COLO668 (cell line): Measurements from ENCODE around the gene SSTR3.

Source experiments
- DNase-seq: peaks from one replicate; lab custom pipeline; 2025; ENCODE audit not compliant: unreplicated experiment; lab: John Stamatoyannopoulos, UW

The SSTR3 gene

DNA sequence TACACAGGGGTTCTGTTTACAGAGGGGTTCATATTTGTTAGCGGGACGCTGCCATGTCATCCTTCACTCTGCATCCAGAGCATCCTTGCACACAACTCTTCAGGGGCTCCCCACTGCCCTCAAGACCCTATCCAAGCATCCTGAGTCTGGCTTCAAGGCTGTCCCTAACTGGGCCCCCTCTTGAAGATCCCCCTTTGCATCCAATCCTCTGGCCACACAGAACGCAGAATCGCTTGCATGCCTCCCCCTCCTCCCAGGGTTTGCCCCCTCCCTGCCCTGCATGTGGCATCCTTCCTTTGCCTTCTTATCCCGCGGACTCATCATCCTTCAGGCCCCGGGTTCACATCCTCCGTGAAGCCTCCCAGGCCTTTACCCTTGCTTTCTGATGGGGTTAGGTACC is 42.9 kb downstream of the SSTR3 start:
- no peak for DNase-seq

DNA sequence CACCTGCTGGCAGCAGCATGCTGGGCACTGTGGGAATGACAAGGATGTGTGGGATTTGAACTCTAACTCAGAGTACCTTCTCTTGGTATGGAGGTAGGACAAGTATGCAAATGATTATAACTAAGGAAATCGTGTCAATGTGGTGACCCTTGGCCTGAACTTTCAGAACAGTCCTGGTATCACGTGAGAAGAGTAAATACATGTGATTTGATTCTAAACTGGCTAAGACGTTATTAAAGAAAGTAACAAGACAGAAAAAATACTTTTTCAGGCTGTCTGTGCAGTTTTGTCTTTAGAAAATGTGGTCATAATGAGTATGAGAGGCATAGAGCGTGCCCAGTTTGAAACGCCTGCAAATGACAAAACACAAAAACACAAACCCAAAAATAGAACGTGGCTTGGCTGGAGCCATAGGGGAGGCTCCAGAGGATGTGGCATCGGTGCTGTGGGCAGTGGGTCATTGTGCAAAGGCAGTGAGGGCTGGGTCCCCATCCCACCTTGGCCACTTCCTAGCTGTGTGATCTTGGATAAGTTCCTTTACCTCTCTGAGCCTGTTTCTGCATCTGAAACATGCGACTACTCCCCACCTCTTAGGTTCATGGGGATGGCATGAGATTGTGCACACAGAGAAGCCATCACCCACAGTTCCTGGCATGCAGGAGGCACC is 44.2 kb downstream of the SSTR3 start:
- no peak for DNase-seq

- no peak for DNase-seq
These were observed 44.9 kb downstream of the SSTR3 start for GRCh38 chr22:37167176-37167980.

- DNase-seq: peak; percentile 53
These were observed 45.6 kb downstream of the SSTR3 start for GRCh38 chr22:37166675-37167066.

DNA sequence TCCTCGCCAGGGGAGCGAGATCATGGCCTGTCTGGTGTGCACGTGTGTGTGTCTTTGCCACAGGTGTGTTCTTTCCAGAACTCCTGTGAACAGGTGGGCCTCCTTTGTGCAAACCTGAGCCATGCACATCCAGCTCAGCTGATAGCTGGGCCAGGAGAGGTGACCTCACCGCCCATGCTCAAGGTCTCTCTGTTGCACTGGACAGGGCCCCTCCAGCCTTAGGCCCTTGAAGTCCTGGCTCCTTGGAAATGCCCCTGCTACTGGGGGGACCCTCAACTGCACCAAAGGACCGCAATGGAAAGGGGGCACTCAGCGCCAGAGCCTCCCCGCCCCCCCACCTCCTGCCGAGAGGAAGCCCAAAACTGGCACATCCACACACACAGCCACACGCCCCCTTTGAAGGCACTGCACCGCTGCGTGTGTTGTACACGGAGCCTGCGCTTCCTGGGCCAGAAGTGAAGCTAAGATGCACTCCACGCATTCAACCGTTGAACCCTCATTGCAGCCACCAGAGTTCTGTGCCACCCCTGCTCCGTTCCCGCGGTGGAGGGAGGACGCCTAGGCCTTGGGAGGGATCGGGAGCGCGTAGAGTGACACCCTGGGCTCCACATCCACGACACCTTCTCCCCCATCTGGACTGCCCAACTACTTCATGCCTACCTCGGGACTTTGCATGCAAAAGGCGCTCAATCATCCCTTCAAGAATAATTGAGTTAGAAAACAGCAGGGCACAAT is 46.2 kb downstream of the SSTR3 start:
- no peak for DNase-seq

DNA sequence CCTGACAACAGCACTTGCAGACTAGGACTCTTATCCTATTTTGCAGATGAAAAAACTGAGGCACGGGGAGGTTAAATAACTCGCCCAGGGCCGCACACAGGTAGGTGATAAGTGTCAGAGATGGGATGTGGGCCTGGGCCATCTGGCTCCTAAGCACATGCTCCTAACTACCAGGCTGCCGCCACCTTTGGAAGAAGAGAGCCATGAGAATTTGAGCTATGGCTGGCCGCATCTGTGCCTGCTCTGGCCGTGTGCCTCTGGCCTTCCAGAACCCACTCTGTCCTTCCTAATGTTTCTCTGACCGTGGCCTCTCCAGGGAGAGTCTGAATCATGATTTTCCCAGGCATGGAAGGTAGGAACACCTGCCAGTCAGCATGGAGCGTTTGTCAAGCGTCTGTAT is 47.2 kb downstream of the SSTR3 start:
- DNase-seq: no peak

GRCh38 chr22:37164505-37164887 is 47.8 kb downstream of the SSTR3 start:
- DNase-seq: no peak

DNA sequence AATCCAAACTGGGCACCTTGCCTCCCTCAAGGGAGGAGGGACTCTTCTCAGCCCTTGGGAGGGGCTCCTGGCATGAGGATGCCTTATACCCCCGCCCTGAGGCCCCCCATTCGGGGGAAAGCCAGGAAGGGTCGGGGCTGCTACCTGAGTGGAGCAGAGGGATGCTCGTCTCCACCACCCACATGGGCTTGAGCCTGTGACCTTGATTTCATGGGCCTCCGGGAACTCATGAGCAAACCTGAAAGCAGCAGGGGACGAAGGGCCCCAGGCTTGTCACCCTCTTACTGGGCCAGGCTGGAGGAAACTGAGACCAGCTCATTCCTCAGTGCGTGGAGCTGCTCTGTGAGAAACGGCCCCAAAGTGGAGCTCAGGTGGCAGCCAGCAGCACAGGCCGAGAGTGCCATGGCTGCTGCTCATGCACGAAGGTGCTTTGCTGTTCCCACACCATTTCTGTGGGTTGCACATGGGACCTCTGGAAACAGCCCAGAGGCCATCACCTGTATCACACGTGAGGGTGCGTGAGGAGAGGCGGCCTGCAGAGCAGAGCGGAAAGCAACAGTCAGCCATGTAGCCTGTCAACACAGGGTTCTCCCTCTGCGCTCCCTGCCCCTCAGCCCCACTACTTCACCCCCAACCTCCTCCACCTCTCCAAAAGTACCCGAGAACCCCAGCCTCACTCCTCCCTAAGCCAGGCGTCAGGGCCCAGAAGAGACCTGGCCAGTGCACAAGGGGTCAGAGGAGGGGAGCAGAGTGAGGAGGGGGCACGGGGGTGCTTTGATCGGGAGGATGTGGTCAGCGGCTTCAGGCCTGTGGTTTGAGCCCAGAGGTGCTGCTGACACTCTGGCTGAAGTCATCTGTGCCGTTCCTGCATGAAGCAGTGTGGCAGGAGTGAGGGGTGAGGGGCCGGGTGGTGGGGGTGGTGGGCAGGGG is 48.4 kb downstream of the SSTR3 start:
- DNase-seq: no peak

- no peak for DNase-seq
These were observed 49.2 kb downstream of the SSTR3 start for GRCh38 chr22:37163096-37163489.

- DNase-seq: no peak
These were observed 49.8 kb downstream of the SSTR3 start for GRCh38 chr22:37162221-37163095.

DNA sequence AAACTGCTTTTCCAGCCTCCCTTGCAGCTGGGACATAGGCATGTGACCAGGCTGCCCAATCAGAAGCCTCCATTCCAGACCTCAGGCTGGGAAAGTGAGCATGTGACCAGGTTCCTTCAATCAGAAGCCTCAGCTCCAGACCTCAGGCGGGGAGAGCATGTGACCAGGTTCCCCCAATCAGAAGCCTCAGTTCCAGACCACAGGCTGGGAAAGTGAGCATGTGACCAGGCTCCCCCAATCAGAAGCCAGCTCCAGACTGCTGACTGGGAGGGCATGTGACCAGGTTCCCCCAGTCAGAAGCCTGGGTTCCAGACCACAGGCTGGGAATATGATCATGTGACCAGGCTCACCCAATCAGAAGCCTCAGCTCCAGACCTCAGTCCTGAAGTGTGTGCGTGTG is 50.8 kb downstream of the SSTR3 start:
- DNase-seq: no peak

DNA sequence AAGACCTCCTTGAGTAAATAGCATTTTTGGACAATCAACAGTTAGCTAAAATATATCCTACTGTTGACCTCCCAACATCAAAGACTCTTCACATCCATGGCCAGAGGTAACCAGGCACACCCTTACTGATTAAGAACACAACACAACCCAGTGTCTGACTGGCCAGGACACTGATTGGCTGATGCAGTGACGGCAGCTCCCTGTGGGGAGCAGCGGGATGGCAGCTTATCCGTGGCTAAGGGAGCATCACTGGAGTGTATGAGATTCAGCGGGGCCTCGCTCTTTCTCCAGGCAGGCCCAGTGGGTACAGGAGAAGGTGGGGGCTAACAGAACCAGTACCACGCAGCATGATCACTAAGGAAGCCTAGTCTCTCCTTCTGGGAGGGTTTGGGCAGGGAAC is 52.2 kb downstream of the SSTR3 start:
- no peak for DNase-seq

DNA sequence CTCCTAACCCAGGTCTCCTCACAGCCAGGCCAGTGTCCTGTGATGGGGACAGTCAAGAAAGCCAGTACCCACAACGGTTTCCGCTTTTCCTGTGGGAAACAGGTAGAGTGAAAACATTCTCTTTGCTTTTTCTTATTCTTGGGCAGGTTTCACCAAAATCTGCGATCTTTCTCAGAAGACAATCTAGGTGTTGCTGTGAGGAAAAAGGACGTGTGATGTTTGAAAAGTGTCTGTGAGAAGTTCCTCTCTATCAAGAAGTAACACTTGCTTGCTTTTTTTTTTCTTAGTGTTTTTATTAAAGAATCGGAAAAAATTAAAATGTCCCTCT is 53.4 kb downstream of the SSTR3 start:
- no peak for DNase-seq

GRCh38 chr22:37157516-37158285 is 54.6 kb downstream of the SSTR3 start:
- no peak for DNase-seq

GRCh38 chr22:37156686-37157435 is 55.4 kb downstream of the SSTR3 start:
- DNase-seq: no peak

GRCh38 chr22:37155971-37156370 is 56.3 kb downstream of the SSTR3 start:
- no peak for DNase-seq

GRCh38 chr22:37154925-37155712 is 57.2 kb downstream of the SSTR3 start:
- no peak for DNase-seq
